A673 (cell line): Measurements from ENCODE around the gene ERAP2. TPM values are rescaled to one million over a fixed set of nuclear protein-coding genes. Genes with fewer than 3 reads are reported as not detected.

Source experiments
- BruUV-seq: library from RNA; stranded (reverse); fragments of 400-500 nt; replicated peaks from 2 replicates; lab custom pipeline; 2021; lab: Mats Ljungman, UMichigan
- CTCF ChIA-PET: fragments of 300-600 bp; sonication (Branson Sonifier 250); formaldehyde crosslinking; loops from one replicate; lab custom pipeline; 2022; ENCODE audit warnings: antibody characterized with exemption; lab: Charles Lee
- POLR2A ChIA-PET: fragments of 300-600 bp; sonication (Branson Sonifier 250); formaldehyde crosslinking; loops from one replicate; lab custom pipeline; 2022; ENCODE audit warnings: antibody characterized with exemption; ENCODE audit not compliant: low non-redundant PET; lab: Charles Lee
- DNase-seq: peaks from one replicate; pipeline ENCODE4 v3.0.0-alpha.2; 2015; ENCODE audit warnings: low spot score
- H3K27ac ChIP-seq: fragments of 200-600 bp; sonication (generic); 2 replicates; pipeline ENCODE4 v1.5.1; 2016; ENCODE audit warnings: mixed run types, low read depth, mild to moderate bottlenecking, mixed read lengths, antibody characterized with exemption, low read length; ENCODE audit not compliant: poor library complexity, severe bottlenecking
- H3K27me3 ChIP-seq: fragments of 200-600 bp; sonication (generic); replicated peaks from 2 replicates; pipeline ENCODE4 v1.6.1; 2017; ENCODE audit warnings: mixed run types, low read depth, mild to moderate bottlenecking, mixed read lengths, antibody characterized with exemption, low read length; ENCODE audit not compliant: insufficient read depth, poor library complexity
- H3K36me3 ChIP-seq: fragments of 200-600 bp; sonication (generic); 2 replicates; pipeline ENCODE4 v1.6.1; 2016; ENCODE audit warnings: mixed run types, mild to moderate bottlenecking, mixed read lengths, antibody characterized with exemption, low read length; ENCODE audit not compliant: insufficient read depth, poor library complexity, severe bottlenecking
- H3K4me1 ChIP-seq: fragments of 200-600 bp; sonication (generic); 2 replicates; pipeline ENCODE4 v1.6.1; 2017; ENCODE audit warnings: mixed run types, mild to moderate bottlenecking, mixed read lengths, antibody characterized with exemption, low read length; ENCODE audit not compliant: insufficient read depth, poor library complexity, severe bottlenecking
- H3K4me3 ChIP-seq: fragments of 200-600 bp; sonication (generic); 2 replicates; pipeline ENCODE4 v1.5.1; 2016; ENCODE audit warnings: low read depth, mixed run types, mild to moderate bottlenecking, mixed read lengths, low read length; ENCODE audit not compliant: poor library complexity, severe bottlenecking
- H3K9me3 ChIP-seq: fragments of 200-600 bp; sonication (generic); 2 replicates; pipeline ENCODE4 v1.6.1; 2016; ENCODE audit warnings: mixed run types, low read depth, mild to moderate bottlenecking, mixed read lengths, antibody characterized with exemption, low read length; ENCODE audit not compliant: poor library complexity, severe bottlenecking
- EZH2 ChIP-seq: fragments of 200-600 bp; sonication (generic); IDR thresholded peaks from 2 replicates; pipeline ENCODE4 v1.6.1; 2017; ENCODE audit warnings: borderline replicate concordance, low read depth, mild to moderate bottlenecking, mixed read lengths, antibody characterized with exemption, low read length; ENCODE audit not compliant: poor library complexity, severe bottlenecking
- intact Hi-C: fragments of 100-400 bp; cut with micrococcal nuclease; formaldehyde crosslinking; loops from one replicate; pipeline ENCODE4 v1.10.0; 2022; ENCODE audit not compliant: unreplicated experiment
- total RNA-seq: library from RNA; stranded (reverse); gene quantifications from 2 replicates; pipeline ENCODE4 v1.2.3, GENCODE V29; 2021
- TF ChIP-seq, protein P1 (sequence below): fragments of 300-800, 200-600 bp; sonication (generic); conservative IDR thresholded peaks from 2 replicates; pipeline ENCODE4 v1.5.1; 2017; ENCODE audit warnings: low read depth, mild to moderate bottlenecking, antibody characterized with exemption, low read length, moderate library complexity, mixed read lengths

Gene ERAP2
- total RNA-seq, 1 experiment from 2014 or later = 2.6 TPM

DNA sequence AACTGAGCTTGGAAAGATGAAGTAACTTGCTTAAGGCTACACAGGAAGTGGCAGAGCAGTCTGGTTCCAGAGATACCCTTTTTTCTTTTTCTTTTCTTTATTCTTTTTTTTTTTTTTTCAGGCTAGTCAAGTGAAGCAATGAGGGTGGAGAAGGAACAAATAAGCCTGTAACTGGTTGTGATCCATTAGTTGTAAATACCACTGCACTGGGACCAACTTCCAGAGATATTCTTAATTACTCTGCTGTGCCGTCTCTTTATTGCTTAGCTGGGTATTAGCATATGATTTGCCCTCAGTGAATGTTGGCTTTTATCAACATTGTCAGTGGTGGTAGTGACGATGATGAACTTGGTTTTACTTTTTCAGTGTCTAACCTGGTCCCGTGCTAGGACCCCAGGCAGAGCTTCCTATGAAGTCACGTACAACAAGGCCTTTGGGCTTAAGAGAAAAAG is 86.3 kb downstream of the ERAP2 start:
- no peak for TF ChIP-seq EZH2
- TF ChIP-seq, protein P1, sequence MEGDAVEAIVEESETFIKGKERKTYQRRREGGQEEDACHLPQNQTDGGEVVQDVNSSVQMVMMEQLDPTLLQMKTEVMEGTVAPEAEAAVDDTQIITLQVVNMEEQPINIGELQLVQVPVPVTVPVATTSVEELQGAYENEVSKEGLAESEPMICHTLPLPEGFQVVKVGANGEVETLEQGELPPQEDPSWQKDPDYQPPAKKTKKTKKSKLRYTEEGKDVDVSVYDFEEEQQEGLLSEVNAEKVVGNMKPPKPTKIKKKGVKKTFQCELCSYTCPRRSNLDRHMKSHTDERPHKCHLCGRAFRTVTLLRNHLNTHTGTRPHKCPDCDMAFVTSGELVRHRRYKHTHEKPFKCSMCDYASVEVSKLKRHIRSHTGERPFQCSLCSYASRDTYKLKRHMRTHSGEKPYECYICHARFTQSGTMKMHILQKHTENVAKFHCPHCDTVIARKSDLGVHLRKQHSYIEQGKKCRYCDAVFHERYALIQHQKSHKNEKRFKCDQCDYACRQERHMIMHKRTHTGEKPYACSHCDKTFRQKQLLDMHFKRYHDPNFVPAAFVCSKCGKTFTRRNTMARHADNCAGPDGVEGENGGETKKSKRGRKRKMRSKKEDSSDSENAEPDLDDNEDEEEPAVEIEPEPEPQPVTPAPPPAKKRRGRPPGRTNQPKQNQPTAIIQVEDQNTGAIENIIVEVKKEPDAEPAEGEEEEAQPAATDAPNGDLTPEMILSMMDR = no peak
- no peak overlapping the region for H3K27ac ChIP-seq
- no peaks in the 10 kb centered on the region for H3K27me3 ChIP-seq
- peaks cover 43% of the 10 kb centered on the region for H3K4me1 ChIP-seq
- no peaks in the 10 kb centered on the region for H3K9me3 ChIP-seq
- ChIA-PET POLR2A (no interaction called here), CTCF (no interaction called here)
- no peak overlapping the region for H3K4me3 ChIP-seq
- no peak for DNase-seq
- H3K36me3 ChIP-seq = no peaks in the 10 kb centered on the region
- intact Hi-C loops = no loop called here
- BruUV-seq = no TSS peak

DNA sequence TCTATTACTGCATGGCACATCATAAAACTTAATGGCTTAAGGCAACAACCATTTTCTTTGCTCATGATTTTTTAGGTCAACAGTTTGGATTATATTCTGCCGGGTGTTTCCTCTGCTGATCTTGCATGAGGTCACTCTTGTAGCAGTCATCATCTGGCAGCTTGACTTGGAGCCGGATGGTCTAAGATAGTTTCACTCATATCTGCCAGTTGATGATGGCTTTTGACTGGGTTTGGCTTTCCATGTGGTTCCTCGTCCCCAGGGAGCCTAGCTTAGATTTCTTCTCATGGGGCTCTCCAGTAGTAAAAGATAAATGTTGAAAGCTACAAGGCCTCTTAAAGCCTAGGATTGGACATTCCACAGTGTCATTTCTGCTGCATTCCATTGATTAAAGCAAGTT is 87.0 kb downstream of the ERAP2 start:
- H3K4me3 ChIP-seq = no peak overlapping the region
- H3K27ac ChIP-seq = no peak overlapping the region
- ChIA-PET POLR2A (no interaction called here), CTCF (no interaction called here)
- no peaks in the 10 kb centered on the region for H3K36me3 ChIP-seq
- intact Hi-C loops = no loop called here
- no peaks in the 10 kb centered on the region for H3K9me3 ChIP-seq
- peaks cover 50% of the 10 kb centered on the region for H3K4me1 ChIP-seq
- BruUV-seq = no TSS peak
- no peak for TF ChIP-seq EZH2
- TF ChIP-seq, protein P1 = no peak
- no peaks in the 10 kb centered on the region for H3K27me3 ChIP-seq
- peak; percentile 84 for DNase-seq

DNA sequence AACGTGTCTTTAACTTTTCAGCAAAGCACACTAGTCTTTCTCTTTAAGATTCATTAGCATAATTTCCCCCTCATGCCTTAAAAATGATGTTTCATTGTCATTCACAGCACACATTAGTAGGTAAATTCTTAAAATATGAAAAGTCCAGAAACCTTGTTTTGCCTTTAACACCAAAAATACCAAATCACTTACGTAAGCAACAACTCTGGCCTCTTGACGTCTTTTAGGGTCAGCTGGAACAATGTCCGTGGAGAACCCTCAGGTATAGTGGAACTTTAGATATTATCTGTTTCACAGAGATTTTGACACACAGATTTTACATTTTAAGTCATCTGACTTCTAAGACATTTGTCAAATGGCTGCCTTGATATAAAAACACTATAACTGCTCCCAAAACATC is 90.5 kb downstream of the ERAP2 start:
- no peaks in the 10 kb centered on the region for H3K36me3 ChIP-seq
- no peak overlapping the region for H3K27ac ChIP-seq
- peaks cover 58% of the 10 kb centered on the region for H3K4me1 ChIP-seq
- ChIA-PET POLR2A (no interaction called here), CTCF (interaction anchor here (0.5 kb wide), 1 partner anchor 27 kb away, joined by 4 read pairs; no protein-coding TSS in a partner anchor)
- H3K4me3 ChIP-seq = no peak overlapping the region
- no peak for TF ChIP-seq EZH2
- TF ChIP-seq, protein P1 = no peak
- H3K9me3 ChIP-seq = no peaks in the 10 kb centered on the region
- intact Hi-C loops = no loop called here
- H3K27me3 ChIP-seq = no peaks in the 10 kb centered on the region
- no TSS peak for BruUV-seq
- DNase-seq = no peak
